Adrenal gland (tissue), 5 donors: ENCODE measurements around the gene TNFRSF11A.

ENCODE experiments used
- POLR2A ChIP-seq, 2 donors: fragments of 450-650 bp; IDR thresholded peaks; one replicate each; pipeline ENCODE4 v1.6.1; 2017; ENCODE audit warnings: antibody characterized with exemption in 2 of 2, mild to moderate bottlenecking in 2 of 2, moderate library complexity in 1 of 2
- TF ChIP-seq, protein P1 (sequence below), 6 experiments: fragments of 450-650 bp in 4 of 6; fragments of 200-600 bp in 2 of 6; sonication (generic) in 1 of 6; IDR thresholded peaks; 1 replicate in 5 of 6; 2 replicates in 1 of 6; pipeline versions ENCODE4 v1.5.1 to v1.8.0; 2016 to 2021; ENCODE audit warnings: antibody characterized with exemption in 6 of 6, mild to moderate bottlenecking in 2 of 6, moderate library complexity in 1 of 6
- donor health status: DM: no; HTN: no; CAD: no.

- TF ChIP-seq, protein P1, sequence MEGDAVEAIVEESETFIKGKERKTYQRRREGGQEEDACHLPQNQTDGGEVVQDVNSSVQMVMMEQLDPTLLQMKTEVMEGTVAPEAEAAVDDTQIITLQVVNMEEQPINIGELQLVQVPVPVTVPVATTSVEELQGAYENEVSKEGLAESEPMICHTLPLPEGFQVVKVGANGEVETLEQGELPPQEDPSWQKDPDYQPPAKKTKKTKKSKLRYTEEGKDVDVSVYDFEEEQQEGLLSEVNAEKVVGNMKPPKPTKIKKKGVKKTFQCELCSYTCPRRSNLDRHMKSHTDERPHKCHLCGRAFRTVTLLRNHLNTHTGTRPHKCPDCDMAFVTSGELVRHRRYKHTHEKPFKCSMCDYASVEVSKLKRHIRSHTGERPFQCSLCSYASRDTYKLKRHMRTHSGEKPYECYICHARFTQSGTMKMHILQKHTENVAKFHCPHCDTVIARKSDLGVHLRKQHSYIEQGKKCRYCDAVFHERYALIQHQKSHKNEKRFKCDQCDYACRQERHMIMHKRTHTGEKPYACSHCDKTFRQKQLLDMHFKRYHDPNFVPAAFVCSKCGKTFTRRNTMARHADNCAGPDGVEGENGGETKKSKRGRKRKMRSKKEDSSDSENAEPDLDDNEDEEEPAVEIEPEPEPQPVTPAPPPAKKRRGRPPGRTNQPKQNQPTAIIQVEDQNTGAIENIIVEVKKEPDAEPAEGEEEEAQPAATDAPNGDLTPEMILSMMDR (IDR thresholded peaks at IDR 0.05): no peak
- no peak for TF ChIP-seq POLR2A (IDR thresholded peaks at IDR 0.05)
Observed at GRCh38 chr18:62334120-62334519, 9.0 kb downstream of the TNFRSF11A start.
